SH-SY5Y (cell line): Measurements from ENCODE around the gene LAMC1.

Experiments used
- GATA2 ChIP-seq: IDR thresholded peaks from 2 replicates; pipeline ENCODE4 v1.6.1; 2011; ENCODE audit warnings: mild to moderate bottlenecking, low read depth, low read length
- GATA3 ChIP-seq: IDR thresholded peaks from 2 replicates; pipeline ENCODE4 v1.6.1; 2011; ENCODE audit warnings: low read depth, mild to moderate bottlenecking, low read length, moderate library complexity

DNA sequence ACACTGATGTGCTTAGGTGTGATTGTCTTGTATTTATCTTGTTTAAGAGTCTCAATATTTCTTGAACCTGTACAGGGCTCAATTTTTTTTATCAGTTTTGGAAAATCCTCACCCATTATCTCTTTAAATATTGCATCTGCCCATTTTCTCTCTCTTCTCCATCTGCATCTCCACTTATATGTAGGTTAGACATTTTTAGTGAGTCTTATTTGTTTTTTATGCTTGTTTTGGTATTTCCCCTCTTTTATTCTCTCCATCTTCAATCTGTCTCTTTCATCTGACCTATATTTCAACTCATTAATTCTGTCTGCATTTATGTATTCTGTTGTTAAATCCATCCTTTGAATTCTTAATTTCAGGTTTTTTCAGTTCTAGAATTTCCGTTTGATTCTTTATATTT lies 37.3 kb upstream of the LAMC1 start:
- no peak for TF ChIP-seq GATA3
- TF ChIP-seq GATA2: no peak
